ENCODE measurements around the gene SNTN. TPM values are rescaled to one million over a fixed set of nuclear protein-coding genes. Genes with fewer than 3 reads are reported as not detected.

The SNTN gene
- total RNA-seq, 1 donor from 2014 or later, result 0.22 TPM

DNA sequence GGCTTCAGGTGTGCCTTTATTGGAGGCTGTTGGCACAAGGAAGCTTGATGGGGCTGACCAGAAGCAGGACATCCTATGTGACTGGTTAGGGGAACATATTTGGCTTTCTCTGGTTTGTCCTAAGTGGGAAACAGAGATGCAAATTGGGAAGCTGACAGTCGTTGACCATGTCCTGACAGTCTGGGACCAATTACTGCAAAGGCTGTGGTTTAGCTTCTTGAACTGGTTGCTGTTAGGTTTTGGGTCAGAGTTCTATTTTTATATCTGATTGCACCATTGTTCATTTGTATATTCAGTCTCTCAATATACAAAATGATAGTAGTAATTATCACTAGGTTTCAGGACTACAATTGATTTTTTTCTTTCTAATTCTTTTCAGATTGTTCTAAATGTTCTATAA lies 36.8 kb downstream of the SNTN start:
- Mint-ChIP-seq H3K36me3 (no peaks in the 10 kb centered on the region), H3K4me1 (no peaks in the 10 kb centered on the region), H3K4me3 (no peak overlapping the region), H3K27ac (no peak overlapping the region), H3K27me3 (ENCODE audit: low read depth) (peaks cover 4% of the 10 kb centered on the region), H3K9me3 (peaks cover 21% of the 10 kb centered on the region)
- DNase-seq (ENCODE audit: low spot score in 2 of 2, unreplicated experiment in 2 of 2), result no peak
- TF ChIP-seq, protein P1, sequence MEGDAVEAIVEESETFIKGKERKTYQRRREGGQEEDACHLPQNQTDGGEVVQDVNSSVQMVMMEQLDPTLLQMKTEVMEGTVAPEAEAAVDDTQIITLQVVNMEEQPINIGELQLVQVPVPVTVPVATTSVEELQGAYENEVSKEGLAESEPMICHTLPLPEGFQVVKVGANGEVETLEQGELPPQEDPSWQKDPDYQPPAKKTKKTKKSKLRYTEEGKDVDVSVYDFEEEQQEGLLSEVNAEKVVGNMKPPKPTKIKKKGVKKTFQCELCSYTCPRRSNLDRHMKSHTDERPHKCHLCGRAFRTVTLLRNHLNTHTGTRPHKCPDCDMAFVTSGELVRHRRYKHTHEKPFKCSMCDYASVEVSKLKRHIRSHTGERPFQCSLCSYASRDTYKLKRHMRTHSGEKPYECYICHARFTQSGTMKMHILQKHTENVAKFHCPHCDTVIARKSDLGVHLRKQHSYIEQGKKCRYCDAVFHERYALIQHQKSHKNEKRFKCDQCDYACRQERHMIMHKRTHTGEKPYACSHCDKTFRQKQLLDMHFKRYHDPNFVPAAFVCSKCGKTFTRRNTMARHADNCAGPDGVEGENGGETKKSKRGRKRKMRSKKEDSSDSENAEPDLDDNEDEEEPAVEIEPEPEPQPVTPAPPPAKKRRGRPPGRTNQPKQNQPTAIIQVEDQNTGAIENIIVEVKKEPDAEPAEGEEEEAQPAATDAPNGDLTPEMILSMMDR (IDR thresholded peaks at IDR 0.05; ENCODE audit: unreplicated experiment), result no peak

- no peaks in the 10 kb centered on the region for H3K36me3 Mint-ChIP-seq
- H3K4me3 Mint-ChIP-seq, result no peak overlapping the region
- H3K4me1 Mint-ChIP-seq, result no peaks in the 10 kb centered on the region
- peaks cover 28% of the 10 kb centered on the region for H3K9me3 Mint-ChIP-seq
- TF ChIP-seq, protein P1 (IDR thresholded peaks at IDR 0.05; ENCODE audit: unreplicated experiment), result no peak
- no peak for DNase-seq (ENCODE audit: low spot score in 2 of 2, unreplicated experiment in 2 of 2)
- H3K27ac Mint-ChIP-seq, result no peak overlapping the region
- peaks cover 17% of the 10 kb centered on the region for H3K27me3 Mint-ChIP-seq (ENCODE audit: low read depth)
Measured at GRCh38 chr3:63693351-63693750, 40.9 kb downstream of the SNTN start.

DNA sequence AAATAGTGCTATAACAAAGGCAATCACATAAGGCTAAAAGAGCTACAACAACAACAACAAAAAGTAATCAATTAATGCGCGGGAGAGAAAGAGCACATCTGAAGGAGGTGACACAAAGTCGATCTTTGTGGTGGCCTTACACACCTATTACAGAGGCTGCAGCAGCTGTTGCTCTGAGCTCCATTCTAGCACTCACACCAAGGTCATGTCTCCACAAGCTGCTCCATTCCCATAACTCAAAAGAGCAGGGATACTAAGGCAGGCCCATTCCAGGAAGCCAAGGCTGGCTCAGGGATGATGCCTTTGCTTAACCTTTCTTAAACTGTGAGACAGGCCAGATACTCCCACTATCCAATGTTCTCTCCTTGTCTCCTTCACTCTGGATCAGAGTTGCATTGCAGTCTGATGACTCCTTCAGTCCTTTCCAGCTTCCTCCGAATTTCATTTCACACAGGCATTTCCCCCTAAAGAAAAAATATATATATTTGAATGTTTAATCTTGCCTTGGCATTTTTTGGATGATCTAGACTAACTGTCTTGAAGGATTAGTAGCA lies 52.7 kb downstream of the SNTN start:
- H3K9me3 Mint-ChIP-seq, result peaks cover 6% of the 10 kb centered on the region
- H3K27me3 Mint-ChIP-seq (ENCODE audit: low read depth), result peaks cover 1% of the 10 kb centered on the region
- no peak for DNase-seq (ENCODE audit: low spot score in 2 of 2, unreplicated experiment in 2 of 2)
- no peak overlapping the region for H3K27ac Mint-ChIP-seq
- no peaks in the 10 kb centered on the region for H3K4me1 Mint-ChIP-seq
- no peak overlapping the region for H3K4me3 Mint-ChIP-seq
- no peaks in the 10 kb centered on the region for H3K36me3 Mint-ChIP-seq
- TF ChIP-seq, protein P1 (IDR thresholded peaks at IDR 0.05; ENCODE audit: unreplicated experiment), result no peak

DNA sequence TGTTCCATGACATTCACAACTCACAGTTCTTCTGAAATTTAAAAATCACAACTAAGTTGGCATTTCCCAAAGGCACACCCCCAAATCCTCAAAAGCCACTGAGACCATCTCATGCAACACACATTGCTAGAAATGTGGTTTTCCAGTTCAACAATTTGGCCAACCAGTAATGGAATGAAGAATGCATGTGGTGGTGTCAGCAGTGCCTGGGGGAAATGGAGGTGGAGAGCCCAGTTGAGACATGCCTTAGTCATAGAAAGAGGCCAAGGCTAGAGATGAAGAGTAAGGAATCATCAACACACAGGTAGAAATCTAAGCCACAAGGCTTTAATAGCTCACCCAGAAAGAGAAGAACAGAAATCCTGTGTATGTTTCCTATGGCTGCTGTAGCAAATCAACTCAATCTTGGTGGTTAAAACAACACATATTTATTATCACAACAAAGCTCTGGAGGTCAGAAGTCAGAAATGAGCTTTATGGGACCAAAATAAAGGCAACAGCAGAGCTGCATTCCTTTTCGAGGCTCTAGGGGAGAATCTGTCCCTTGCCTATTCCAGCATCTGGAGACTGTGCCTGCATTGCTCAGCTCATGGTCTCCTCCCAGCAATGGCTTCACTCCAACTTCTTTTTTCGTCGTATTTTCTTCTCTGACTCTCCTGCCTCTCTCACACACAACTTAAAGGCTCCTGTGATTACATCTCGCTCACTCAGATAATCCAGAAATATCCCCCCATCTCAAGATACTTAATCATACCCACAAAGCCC lies 54.0 kb downstream of the SNTN start:
- TF ChIP-seq, protein P1 (IDR thresholded peaks at IDR 0.05; ENCODE audit: unreplicated experiment), result no peak
- H3K4me3 Mint-ChIP-seq, result no peak overlapping the region
- H3K27me3 Mint-ChIP-seq (ENCODE audit: low read depth), result peaks cover 1% of the 10 kb centered on the region
- no peak overlapping the region for H3K27ac Mint-ChIP-seq
- H3K36me3 Mint-ChIP-seq, result no peaks in the 10 kb centered on the region
- no peaks in the 10 kb centered on the region for H3K9me3 Mint-ChIP-seq
- no peaks in the 10 kb centered on the region for H3K4me1 Mint-ChIP-seq
- no peak for DNase-seq (ENCODE audit: low spot score in 2 of 2, unreplicated experiment in 2 of 2)

DNA sequence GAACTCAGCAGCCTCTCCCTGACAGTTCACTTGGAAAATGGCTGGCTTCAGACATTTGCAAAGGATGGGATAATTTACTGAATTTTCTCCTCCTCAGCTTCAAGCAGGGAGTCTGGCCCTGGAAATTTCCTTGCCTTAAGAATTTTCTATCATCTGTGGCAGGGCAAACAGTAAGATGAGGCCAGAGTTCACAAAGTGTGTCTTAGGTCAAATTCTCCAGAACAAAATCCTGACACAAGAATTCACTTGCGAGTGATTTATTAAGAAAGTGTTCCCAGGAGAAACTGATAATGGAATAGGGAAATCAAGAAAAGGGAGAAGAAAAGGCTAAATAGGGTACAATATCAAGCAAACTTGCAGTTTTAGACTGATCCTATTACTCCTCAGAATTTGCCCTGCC lies 55.3 kb downstream of the SNTN start:
- no peaks in the 10 kb centered on the region for H3K36me3 Mint-ChIP-seq
- TF ChIP-seq, protein P1 (IDR thresholded peaks at IDR 0.05; ENCODE audit: unreplicated experiment), result no peak
- no peaks in the 10 kb centered on the region for H3K9me3 Mint-ChIP-seq
- no peaks in the 10 kb centered on the region for H3K4me1 Mint-ChIP-seq
- no peak overlapping the region for H3K27ac Mint-ChIP-seq
- no peaks in the 10 kb centered on the region for H3K27me3 Mint-ChIP-seq (ENCODE audit: low read depth)
- H3K4me3 Mint-ChIP-seq, result no peak overlapping the region
- no peak for DNase-seq (ENCODE audit: low spot score in 2 of 2, unreplicated experiment in 2 of 2)

All from mesothelial cell of epicardium (in vitro differentiated cells).